ENCODE results near the gene OR5B12. TPM values are rescaled to one million over a fixed set of nuclear protein-coding genes. Genes with fewer than 3 reads are reported as not detected.
A peak's percentile ranks its signal among the peaks of the same experiment; 100 is the strongest.

The OR5B12 gene
- polyA plus RNA-seq, 1 of the 3 experiments (the other 2 are of a cell fraction), result not detected

DNA sequence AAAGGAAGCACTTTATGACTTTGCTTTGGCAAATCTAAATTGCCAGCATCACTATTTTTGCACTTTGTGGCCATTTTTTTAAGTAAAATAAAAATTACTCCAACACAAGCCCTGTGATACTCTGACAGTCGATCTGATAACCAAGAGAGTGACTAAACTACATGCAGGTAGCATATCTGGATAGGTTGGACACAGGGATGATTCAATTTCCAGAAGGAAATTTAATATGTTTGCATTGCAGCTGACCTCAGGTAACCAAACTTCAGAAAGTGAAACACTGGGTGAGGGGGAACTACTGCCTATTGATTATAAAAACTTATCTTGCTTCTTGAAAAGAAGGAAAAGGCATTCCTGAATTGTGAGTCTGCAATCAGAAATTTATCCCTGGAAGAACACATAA lies 49.3 kb downstream of the OR5B12 start:
- Histone ChIP-seq H3K4me3 (ENCODE audit: low read depth in 2 of 2, low read length in 1 of 2) (no peak overlapping the region), H3K9ac (no peak overlapping the region), H3K27me3 (ENCODE audit: insufficient read depth) (no peaks in the 10 kb centered on the region), H3K36me3 (replicated peaks in 1 of 2; ENCODE audit: control insufficient read depth in 1 of 2, insufficient read depth in 2 of 2, low read length in 1 of 2) (no peaks in the 10 kb centered on the region), H3K4me1 (ENCODE audit: control insufficient read depth in 1 of 2, insufficient read depth in 2 of 2, low read depth in 1 of 2, low read length in 1 of 2) (peaks cover 0 to 11% of the 10 kb centered on the region in 2 experiments; a peak in 1 of 4 replicates), H3K27ac (ENCODE audit: low read depth in 2 of 2, low read length in 1 of 2) (peak overlapping the region in 1 of 2 experiments; percentile 36; a peak in 2 of 4 replicates), H3K79me2 (ENCODE audit: insufficient read depth) (no peaks in the 10 kb centered on the region), H3F3A (replicated peaks; ENCODE audit: insufficient read depth) (peaks cover 25% of the 10 kb centered on the region), H3K9me3 (peaks cover 9% of the 10 kb centered on the region; the same call in 1 of the 2 replicates), H2AFZ (ENCODE audit: low read depth) (peak overlapping the region; percentile 63; the same call in 1 of the 2 replicates), H4K20me1 (ENCODE audit: insufficient read depth) (no peaks in the 10 kb centered on the region), H3K9me2 (no peaks in the 10 kb centered on the region), H3K4me2 (no peak overlapping the region)
- DNase-seq, result no peak
- ChIA-PET POLR2A (no interaction called here), CTCF (no interaction called here)
- no peak for TF ChIP-seq EZH2phosphoT487 (IDR thresholded peaks at IDR 0.05; ENCODE audit: borderline replicate concordance, low read depth)
- peak; percentile 6; the same call in 1 of the 2 replicates for TF ChIP-seq TCF12 (IDR thresholded peaks at IDR 0.05)
- TF ChIP-seq JUND (IDR thresholded peaks at IDR 0.05), result no peak; the same call in 1 of the 2 replicates
- no peak for TF ChIP-seq TEAD4 (IDR thresholded peaks at IDR 0.05; ENCODE audit: borderline replicate concordance, insufficient read depth)
- 12% methylated on average over 1 of the region's 1 CpG for WGBS (ENCODE audit: low lambda C conversion rate)

DNA sequence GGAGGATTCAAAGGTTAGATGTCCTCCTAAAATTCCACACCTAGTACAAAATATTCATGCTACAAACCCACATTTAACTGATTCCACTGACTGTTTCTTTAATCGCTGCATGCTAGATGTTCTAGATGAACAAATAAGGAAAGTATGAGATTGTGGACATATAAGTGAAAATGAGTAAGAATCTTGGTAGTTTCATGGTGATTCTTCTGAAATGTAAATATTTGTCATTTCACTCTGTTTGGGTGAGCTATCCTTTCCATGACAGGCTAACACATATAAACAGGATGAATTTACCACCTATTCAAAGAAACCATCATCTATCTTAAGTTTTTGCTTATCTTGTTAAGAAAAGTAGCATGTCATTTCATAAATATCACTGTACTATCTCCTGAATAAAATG lies 50.2 kb downstream of the OR5B12 start:
- no peaks in the 10 kb centered on the region for H3K9me2 ChIP-seq
- H3K27me3 ChIP-seq (ENCODE audit: insufficient read depth), result no peaks in the 10 kb centered on the region
- no peak overlapping the region for H3K9ac ChIP-seq
- 30% methylated on average over 1 of the region's 1 CpG for WGBS (ENCODE audit: low lambda C conversion rate)
- TF ChIP-seq NFIC (IDR thresholded peaks at IDR 0.05; ENCODE audit: borderline replicate concordance) (no peak), GATA2 (CRISPR knock-in tag; IDR thresholded peaks at IDR 0.05) (no peak)
- no peak overlapping the region for H3K4me3 ChIP-seq (ENCODE audit: low read depth in 2 of 2, low read length in 1 of 2)
- no peaks in the 10 kb centered on the region for H3K36me3 ChIP-seq (replicated peaks in 1 of 2; ENCODE audit: control insufficient read depth in 1 of 2, insufficient read depth in 2 of 2, low read length in 1 of 2)
- H3F3A ChIP-seq (replicated peaks; ENCODE audit: insufficient read depth), result peaks cover 25% of the 10 kb centered on the region
- H3K27ac ChIP-seq (ENCODE audit: low read depth in 2 of 2, low read length in 1 of 2), result no peak overlapping the region
- DNase-seq, result no peak
- POLR2A ChIA-PET, result no interaction called here
- H2AFZ ChIP-seq (ENCODE audit: low read depth), result peak overlapping the region; percentile 33; the same call in 1 of the 2 replicates
- no peaks in the 10 kb centered on the region for H3K79me2 ChIP-seq (ENCODE audit: insufficient read depth)
- CTCF ChIA-PET, result no interaction called here
- H4K20me1 ChIP-seq (ENCODE audit: insufficient read depth), result no peaks in the 10 kb centered on the region
- H3K4me1 ChIP-seq (ENCODE audit: control insufficient read depth in 1 of 2, insufficient read depth in 2 of 2, low read depth in 1 of 2, low read length in 1 of 2), result peaks cover 0 to 11% of the 10 kb centered on the region in 2 experiments; a peak in 1 of 4 replicates
- peaks cover 9% of the 10 kb centered on the region; the same call in 1 of the 2 replicates for H3K9me3 ChIP-seq
- no peak overlapping the region for H3K4me2 ChIP-seq

DNA sequence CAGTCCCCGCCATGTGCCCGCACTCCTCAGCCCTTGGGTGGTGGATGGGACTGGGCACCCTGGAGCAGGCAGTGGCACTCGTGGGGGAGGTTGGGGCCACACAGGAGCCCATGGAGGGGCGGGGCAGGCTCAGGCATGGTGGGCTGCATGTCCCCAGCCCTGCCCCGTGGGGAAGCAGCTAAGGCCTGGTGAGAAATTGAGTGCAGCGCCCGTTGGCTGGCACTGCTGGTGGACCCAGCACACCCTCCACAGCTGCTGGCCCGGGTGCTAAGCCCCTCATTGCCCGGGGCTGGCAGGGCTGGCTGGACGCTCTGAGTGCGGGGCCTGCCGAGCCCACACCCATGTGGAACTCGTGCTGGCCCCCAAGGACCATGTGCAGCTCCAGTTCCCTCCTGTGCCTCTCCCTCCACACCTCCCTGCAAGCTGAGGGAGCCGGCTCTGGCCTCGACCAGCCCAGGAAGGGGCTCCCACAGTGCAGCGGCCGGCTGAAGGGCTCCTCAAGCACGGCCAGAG lies 51.4 kb downstream of the OR5B12 start:
- Histone ChIP-seq H3K4me1 (ENCODE audit: control insufficient read depth in 1 of 2, insufficient read depth in 2 of 2, low read depth in 1 of 2, low read length in 1 of 2) (peaks cover 0 to 11% of the 10 kb centered on the region in 2 experiments; a peak in 1 of 4 replicates), H3K36me3 (replicated peaks in 1 of 2; ENCODE audit: control insufficient read depth in 1 of 2, insufficient read depth in 2 of 2, low read length in 1 of 2) (no peaks in the 10 kb centered on the region), H3F3A (replicated peaks; ENCODE audit: insufficient read depth) (peaks cover 25% of the 10 kb centered on the region), H3K79me2 (ENCODE audit: insufficient read depth) (no peaks in the 10 kb centered on the region), H3K9me3 (peaks cover 9% of the 10 kb centered on the region; the same call in 1 of the 2 replicates), H2AFZ (ENCODE audit: low read depth) (no peak overlapping the region), H3K9ac (no peak overlapping the region), H3K9me2 (no peaks in the 10 kb centered on the region), H3K4me2 (no peak overlapping the region), H3K4me3 (ENCODE audit: low read depth in 2 of 2, low read length in 1 of 2) (no peak overlapping the region), H3K27me3 (ENCODE audit: insufficient read depth) (no peaks in the 10 kb centered on the region), H3K27ac (ENCODE audit: low read depth in 2 of 2, low read length in 1 of 2) (no peak overlapping the region), H4K20me1 (ENCODE audit: insufficient read depth) (no peaks in the 10 kb centered on the region)
- POLR2A ChIA-PET, result no interaction called here
- no peak for DNase-seq
- 23% methylated on average over 7 of the region's 18 CpGs for whole genome bisulfite sequencing (ENCODE audit: low lambda C conversion rate)
- CTCF ChIA-PET, result no interaction called here
- TF ChIP-seq JUND (IDR thresholded peaks at IDR 0.05), result no peak
- TF ChIP-seq EZH2phosphoT487 (IDR thresholded peaks at IDR 0.05; ENCODE audit: borderline replicate concordance, low read depth), result no peak
- no peak for TF ChIP-seq MEF2A (IDR thresholded peaks at IDR 0.05; ENCODE audit: borderline replicate concordance, low read depth)
- TF ChIP-seq CHD2 (IDR thresholded peaks at IDR 0.05; ENCODE audit: low read length, partially characterized antibody), result no peak
- TF ChIP-seq TAF1 (IDR thresholded peaks at IDR 0.05; ENCODE audit: borderline replicate concordance, low read depth, low read length), result no peak
- no peak for TF ChIP-seq FOXM1 (IDR thresholded peaks at IDR 0.05; ENCODE audit: low read depth)
- TF ChIP-seq RCOR1 (IDR thresholded peaks at IDR 0.05; ENCODE audit: low read length), result no peak
- TF ChIP-seq RFX5 (IDR thresholded peaks at IDR 0.05; ENCODE audit: low read length), result no peak
- no peak for TF ChIP-seq ELF1 (IDR thresholded peaks at IDR 0.05)
- TF ChIP-seq NFIC (IDR thresholded peaks at IDR 0.05; ENCODE audit: borderline replicate concordance), result no peak
- TF ChIP-seq, protein P1, sequence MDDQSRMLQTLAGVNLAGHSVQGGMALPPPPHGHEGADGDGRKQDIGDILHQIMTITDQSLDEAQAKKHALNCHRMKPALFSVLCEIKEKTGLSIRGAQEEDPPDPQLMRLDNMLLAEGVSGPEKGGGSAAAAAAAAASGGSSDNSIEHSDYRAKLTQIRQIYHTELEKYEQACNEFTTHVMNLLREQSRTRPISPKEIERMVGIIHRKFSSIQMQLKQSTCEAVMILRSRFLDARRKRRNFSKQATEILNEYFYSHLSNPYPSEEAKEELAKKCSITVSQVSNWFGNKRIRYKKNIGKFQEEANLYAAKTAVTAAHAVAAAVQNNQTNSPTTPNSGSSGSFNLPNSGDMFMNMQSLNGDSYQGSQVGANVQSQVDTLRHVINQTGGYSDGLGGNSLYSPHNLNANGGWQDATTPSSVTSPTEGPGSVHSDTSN (IDR thresholded peaks at IDR 0.05), result no peak
- TF ChIP-seq TEAD4 (IDR thresholded peaks at IDR 0.05; ENCODE audit: borderline replicate concordance, insufficient read depth), result no peak
- TF ChIP-seq, protein P2, sequence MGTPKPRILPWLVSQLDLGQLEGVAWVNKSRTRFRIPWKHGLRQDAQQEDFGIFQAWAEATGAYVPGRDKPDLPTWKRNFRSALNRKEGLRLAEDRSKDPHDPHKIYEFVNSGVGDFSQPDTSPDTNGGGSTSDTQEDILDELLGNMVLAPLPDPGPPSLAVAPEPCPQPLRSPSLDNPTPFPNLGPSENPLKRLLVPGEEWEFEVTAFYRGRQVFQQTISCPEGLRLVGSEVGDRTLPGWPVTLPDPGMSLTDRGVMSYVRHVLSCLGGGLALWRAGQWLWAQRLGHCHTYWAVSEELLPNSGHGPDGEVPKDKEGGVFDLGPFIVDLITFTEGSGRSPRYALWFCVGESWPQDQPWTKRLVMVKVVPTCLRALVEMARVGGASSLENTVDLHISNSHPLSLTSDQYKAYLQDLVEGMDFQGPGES (IDR thresholded peaks at IDR 0.05; ENCODE audit: low read depth, low read length), result no peak
- TF ChIP-seq NRF1 (IDR thresholded peaks at IDR 0.05; ENCODE audit: low read depth, low read length), result no peak
- TF ChIP-seq TCF12 (IDR thresholded peaks at IDR 0.05), result no peak
- no peak for TF ChIP-seq SMC3 (IDR thresholded peaks at IDR 0.05; ENCODE audit: low read depth, low read length)
- TF ChIP-seq POLR2AphosphoS5 (IDR thresholded peaks at IDR 0.05; ENCODE audit: low read depth, low read length), result no peak
